Hematopoietic multipotent progenitor cell treated with erythropoietin and hydrocortisone succinate and interleukin-3 and kit ligand, for 15 days (in vitro differentiated cells): ENCODE results near the gene RAPGEF6.
"Not testable (repeated sequence)": the region's sequence is repeated elsewhere in the genome, so short reads cannot be mapped to it uniquely, and the experiment has no call there.

Experiments
- DNase-seq: peaks from one replicate; pipeline ENCODE4 v3.0.0-alpha.2; 2015; ENCODE audit warnings: low spot score

Gene RAPGEF6

DNA sequence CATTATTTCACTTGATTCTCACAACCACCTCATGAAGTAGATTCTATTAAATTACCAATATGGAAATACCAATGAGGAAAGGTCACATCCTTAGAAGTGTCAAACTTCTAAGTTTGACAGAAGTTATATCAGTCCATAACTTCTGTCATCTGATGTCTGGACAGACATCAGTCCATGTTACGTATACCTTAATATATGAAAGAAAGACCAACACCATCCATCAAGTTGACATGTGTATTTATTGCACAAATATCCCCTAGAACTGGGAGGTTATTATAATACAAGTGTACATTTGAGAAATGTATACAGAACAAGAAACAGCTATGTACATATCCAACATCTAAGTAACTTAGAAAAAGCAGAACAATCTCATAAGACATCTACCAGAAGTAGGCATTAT, 6.5 kb upstream of the RAPGEF6 start:
- no peak for DNase-seq

GRCh38 chr5:131640043-131640856, 5.2 kb upstream of the RAPGEF6 start:
- DNase-seq, result peak; percentile 28

GRCh38 chr5:131639148-131639547, 4.1 kb upstream of the RAPGEF6 start:
- no peak for DNase-seq

DNA sequence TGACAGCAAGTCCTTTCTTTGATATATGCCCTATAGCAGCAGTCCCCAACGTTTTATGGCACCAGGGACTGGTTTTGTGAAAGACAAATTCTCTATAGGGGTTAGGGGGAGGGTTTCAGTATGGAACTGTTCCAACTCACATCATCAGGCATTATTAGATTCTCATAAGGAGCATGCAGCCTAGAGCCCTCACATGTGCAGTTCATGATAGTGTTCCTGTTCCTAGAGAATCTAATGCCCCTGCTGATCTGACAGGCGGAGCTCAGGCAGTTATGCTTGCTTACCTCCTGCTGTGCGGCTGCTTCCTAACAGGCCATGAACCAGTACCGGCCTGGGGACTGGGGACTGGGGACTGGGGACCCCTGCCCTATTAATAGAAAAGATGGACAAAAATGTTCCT, 2.7 kb upstream of the RAPGEF6 start:
- DNase-seq, result peak; percentile 51

- peak; percentile 47 for DNase-seq
Measured at GRCh38 chr5:131635684-131636572, 899 bp upstream of the RAPGEF6 start.

DNA sequence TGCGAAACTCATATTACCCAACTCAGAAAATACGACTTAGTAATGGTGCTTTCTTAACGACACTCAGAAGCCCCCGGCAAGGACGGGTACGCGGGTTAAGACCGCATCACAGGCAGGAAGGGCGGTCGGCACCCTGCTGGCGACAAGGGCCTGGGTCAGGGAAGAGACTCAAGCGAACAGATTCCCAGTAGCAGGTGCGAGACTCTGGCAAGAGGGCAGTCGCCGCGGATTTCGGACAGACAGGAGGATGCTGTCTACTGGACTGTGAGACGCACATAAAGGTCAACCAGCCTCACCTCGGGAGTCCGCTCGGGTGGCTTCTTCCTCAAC, 398 bp downstream of the RAPGEF6 start:
- DNase-seq, result peak; percentile 58

DNA sequence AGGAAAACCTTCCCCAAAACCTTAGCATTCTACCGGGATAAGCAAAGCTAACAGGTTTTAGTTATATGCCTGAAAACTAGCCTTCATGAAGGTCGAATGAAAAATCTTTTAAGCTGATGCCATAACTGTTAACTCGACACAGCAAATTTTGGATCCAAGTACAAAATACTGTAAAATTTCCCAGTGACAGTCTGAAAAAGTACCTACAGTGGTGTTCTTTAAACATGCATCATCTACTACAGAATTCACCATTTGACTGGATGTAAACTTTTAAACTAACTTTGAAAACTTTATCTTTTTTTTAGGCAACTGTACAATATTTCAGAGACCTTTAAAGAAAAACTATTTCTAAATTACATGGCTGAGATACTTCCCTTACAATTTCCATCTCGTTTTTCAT, 791 bp downstream of the RAPGEF6 start:
- no peak for DNase-seq

GRCh38 chr5:131633830-131634229, 1.2 kb downstream of the RAPGEF6 start:
- no peak for DNase-seq

DNA sequence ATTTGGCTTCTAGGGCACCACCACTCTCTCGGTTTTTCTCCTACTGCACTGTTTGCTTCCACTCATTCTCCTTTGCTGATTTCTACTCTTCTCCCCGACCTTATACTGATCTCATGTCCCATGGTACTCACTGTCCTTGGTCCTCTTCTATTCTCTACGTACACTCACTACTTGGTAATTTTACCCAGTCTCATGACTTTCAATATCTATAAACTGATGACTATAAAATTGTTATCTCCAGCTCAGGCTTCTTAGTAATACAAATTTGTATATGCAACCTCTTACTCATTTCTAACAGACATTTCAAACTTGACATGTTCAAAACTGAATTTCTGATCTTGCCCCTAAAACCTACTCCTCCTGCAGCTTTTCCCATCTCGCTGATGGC, 4.1 kb downstream of the RAPGEF6 start:
- DNase-seq, result peak; percentile 19

DNA sequence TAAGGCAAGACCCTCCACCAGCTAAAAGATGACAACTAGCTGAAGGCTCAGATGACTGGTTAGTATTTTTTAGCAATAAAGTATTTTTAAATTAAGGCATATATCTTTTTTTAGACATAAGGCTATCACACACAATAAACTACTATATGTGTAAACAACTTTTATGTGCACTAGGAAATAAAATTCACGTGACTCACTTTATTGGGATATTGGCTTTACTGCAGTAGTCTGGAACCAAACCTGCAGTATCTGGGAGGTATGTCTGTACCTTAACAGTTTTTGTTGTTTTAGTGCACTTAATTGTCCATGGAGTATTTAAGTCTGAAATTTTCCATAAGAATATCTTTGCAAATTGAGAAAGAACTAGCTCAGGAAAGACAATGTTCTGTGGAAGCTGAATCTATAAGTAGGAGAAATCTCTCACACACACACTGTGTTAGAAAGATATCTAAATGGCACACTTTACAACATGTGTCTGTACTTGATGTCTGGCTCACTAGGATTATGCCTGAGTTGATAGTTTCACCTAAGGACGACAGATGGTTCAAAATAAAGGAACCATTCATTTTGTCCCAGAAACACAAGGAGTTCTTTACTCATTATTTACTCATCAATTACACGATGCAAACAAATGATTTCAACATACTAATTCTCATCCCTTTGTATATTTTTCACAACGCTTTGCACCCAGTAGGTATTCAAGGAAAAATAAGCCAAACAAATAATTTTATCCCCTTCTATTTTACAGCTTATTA, 4.6 kb downstream of the RAPGEF6 start:
- DNase-seq, result peak; percentile 60

GRCh38 chr5:131628990-131629389, 6.0 kb downstream of the RAPGEF6 start:
- no peak for DNase-seq

- no peak for DNase-seq
Measured at GRCh38 chr5:131627207-131627865, 7.7 kb downstream of the RAPGEF6 start.

DNA sequence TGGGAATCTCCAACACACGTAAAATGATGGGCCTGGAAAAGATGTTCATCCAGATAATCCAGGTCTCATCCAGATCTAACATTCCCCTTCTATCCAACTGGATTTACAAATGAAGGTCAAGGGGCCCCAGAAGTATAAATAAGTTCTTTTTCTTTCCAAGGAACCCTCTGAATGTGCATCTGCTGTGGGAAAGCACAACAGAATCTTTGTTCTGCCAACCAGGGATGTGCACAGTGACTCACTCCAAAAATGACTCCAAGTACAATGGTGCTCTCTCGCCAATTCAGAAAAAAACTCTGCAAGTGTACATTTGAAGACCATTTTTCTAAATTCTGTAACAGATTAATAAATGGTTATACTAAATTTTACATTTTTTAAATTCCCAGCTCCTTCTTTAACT, 12.4 kb downstream of the RAPGEF6 start:
- DNase-seq, result no peak

DNA sequence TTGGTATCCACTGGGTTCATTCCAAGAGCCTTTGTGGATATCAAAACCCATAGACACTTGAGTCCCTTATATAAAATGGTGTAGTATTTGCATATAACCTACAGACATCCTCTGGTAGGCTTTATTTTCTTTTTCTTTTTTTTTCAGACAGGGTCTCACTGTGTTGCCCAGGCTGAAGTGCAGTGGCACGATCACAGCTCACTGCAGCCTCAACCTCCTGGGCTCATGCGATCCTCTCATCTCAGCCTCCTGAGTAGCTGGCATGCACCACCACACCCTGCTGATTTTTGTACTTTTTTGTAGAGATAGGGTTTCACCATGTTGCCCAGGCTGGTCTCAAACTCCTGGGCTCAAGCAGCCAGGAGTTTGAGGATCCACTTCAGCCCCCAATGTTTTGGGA, 13.9 kb downstream of the RAPGEF6 start:
- not testable (repeated sequence) for DNase-seq

- no peak for DNase-seq
Measured at GRCh38 chr5:131619102-131619501, 15.9 kb downstream of the RAPGEF6 start.

GRCh38 chr5:131617140-131617822, 17.7 kb downstream of the RAPGEF6 start:
- no peak for DNase-seq

GRCh38 chr5:131615957-131616356, 19.1 kb downstream of the RAPGEF6 start:
- no peak for DNase-seq

DNA sequence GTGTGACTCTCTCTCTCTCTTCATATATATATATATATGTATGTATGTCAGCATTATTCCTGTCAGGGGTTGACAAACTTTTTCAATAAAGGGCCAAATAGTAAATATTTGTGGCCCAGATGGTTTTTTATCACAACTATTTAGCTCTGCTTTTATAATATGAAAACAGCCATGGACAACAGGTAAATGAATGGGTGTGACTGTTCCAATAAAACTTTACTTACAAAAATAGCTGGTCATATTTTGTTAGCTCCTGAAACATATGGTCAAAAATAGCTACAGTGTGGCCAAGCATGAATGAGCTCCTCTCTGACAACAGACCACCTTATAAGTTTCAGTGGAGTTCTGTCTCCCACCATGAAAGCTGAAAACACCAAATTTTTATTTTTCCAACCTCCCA, 21.6 kb downstream of the RAPGEF6 start:
- DNase-seq, result no peak

GRCh38 chr5:131611064-131611381, 24.0 kb downstream of the RAPGEF6 start:
- DNase-seq, result no peak

DNA sequence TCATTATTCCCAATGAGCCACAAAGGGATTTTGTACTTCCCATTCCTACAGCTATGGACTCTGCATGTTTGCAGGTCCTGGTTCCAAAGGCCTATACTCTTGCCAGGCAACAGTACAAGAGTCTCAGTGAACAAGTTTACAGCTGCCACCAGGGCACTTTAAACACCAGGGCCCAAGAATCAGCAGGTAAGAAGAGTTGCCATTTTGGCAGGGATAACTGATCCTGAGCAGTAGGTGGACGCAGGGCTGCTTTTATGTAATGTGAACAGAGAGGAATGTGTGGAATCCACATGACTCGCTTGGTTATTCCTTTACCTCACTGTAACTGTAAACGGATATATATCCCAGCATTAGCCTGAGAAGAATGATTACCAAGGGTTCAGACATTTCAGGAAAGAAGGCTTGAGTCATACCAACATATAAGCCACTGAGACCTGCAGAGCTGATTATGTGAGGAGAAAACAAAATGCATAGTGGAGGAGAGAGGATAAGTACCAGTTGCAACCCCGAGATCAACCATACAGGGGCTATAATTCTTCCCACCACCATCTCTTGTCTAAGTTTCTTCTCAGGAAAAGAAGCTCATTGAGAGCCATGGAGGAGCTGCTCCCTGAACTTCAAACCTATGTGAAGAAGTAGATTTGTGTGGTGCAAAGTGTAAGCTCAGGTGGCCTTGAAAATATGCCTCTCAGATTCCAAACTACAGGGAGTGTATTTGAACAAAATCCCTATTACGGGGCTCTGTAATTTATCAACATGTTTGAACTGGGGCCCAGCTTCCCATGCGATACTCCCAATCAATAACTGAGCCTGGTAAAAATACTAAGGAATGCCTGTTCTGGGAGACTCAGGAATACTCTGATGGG, 24.6 kb downstream of the RAPGEF6 start:
- no peak for DNase-seq

- no peak for DNase-seq
Measured at GRCh38 chr5:131609774-131610173, 25.3 kb downstream of the RAPGEF6 start.
